CD4-positive, alpha-beta T cell treated with Interleukin-12 subunit alpha and Interleukin-12 subunit beta, for 1 hour (primary cell): Measurements from ENCODE around the gene RPL28.

ENCODE experiments used
- DNase-seq: peaks from one replicate; pipeline ENCODE4 v3.0.0-alpha.2; 2020

Gene RPL28

DNA sequence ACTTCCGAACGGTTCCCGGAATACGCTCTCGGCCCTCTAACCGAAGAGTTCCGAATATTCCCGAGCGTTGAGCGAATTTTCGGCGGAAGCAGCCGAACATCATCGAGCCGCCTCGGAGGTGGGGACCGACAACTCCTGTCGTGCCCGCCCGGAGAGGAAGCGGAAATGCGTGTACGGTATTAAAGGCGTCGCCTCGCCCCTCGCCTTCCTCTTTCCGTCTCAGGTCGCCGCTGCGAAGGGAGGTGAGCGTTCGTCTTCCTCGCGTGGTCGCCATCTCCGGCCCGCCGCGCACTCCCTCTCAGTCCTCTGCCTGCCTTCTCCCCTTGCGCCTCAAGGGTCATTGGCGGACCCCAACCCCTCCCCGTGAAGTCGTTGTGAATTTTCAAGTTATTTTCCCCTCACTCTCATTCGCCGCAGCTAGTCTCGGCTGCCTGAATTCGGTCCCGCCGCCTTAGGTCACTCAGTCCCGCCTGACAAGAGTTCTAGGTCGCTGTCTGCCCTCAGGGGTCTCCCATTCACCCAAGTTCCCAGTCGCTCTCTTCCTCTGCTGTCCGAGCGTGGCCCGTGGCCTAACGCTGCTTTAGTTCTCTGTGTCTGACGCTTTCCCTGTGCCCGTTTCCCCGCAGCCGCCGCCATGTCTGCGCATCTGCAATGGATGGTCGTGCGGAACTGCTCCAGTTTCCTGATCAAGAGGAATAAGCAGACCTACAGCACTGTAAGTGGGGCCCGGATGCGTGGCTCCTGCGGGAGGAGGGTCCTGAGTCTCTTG lies at the start of gene RPL28:
Gene RPL28 (plus strand): TSS at position 209 of the 769 bp plus-strand sequence. CDS start 426 bp downstream, at position 635.
- DNase-seq: peak; percentile 99

GRCh38 chr19:55336101-55336500 lies 49.6 kb upstream of the RPL28 start:
- no peak for DNase-seq

DNA sequence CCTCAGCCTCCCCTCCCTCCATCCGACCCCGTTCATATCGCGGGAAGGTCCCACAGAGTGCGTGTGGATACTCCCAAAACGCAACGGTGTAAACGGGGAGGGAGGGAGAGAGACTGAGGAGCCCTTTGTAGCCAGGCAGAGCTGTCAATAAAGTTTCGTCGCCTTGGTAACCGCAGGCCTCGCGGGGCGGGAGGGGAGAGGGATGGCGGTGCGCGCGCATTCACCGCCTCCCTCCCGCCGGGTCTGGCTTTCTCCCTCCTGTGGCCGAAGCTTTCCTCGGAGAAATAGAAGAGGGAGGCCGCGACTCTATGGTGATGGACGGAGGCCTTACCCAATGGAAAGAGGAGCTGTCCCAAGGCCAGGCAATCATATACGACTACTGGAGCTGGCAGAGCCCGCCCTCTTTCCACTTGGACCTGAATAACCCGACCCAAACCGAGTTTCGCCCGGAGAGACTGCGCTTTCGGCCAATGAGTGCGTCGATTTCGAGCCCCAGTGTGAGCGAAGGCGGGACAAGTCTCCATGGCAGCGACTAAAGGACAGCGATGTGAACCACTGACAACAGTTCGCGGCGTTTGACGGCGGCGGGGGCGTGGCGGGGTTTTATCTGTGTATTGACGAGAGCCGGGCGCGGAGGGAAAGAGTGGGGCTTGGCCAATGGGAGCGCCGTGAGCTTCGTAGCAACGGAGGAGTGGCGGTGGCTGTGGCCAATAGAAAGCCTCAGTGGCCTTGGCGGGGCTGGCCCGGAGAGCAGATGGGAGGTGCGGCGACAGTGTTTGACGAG lies 46.4 kb upstream of the RPL28 start, which contains the start of gene KMT5C:
Gene KMT5C (plus strand): TSS at position 772 of the 784 bp plus-strand sequence. CDS start 2,061 bp downstream, outside the sequence.
- DNase-seq: peak; percentile 100

- no peak for DNase-seq
Observed at GRCh38 chr19:55339889-55340783, 45.6 kb upstream of the RPL28 start.

- DNase-seq: peak; percentile 27
Observed at GRCh38 chr19:55340784-55341147, 45.0 kb upstream of the RPL28 start.

DNA sequence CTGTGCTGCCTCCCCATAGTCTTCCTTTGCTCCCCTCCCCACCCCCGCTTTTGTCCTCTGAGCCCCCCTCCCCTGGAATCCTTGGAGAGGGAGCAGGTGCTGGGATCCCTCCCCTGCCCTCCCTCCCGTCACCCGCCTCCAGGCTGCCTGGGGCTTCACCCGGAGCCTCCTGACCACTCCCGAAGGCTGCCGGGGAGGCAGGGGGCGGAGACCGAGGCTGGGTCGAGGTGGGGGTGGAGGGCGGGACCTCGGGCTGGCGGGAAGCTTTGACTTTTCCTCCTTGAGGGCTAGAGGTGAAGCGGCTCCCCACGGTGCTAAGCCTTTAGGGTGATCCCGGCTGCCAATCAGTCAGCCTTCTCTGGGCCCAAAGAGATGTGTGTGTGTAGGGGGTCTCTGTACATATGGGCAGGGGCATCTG lies 44.6 kb upstream of the RPL28 start:
- DNase-seq: peak; percentile 63

DNA sequence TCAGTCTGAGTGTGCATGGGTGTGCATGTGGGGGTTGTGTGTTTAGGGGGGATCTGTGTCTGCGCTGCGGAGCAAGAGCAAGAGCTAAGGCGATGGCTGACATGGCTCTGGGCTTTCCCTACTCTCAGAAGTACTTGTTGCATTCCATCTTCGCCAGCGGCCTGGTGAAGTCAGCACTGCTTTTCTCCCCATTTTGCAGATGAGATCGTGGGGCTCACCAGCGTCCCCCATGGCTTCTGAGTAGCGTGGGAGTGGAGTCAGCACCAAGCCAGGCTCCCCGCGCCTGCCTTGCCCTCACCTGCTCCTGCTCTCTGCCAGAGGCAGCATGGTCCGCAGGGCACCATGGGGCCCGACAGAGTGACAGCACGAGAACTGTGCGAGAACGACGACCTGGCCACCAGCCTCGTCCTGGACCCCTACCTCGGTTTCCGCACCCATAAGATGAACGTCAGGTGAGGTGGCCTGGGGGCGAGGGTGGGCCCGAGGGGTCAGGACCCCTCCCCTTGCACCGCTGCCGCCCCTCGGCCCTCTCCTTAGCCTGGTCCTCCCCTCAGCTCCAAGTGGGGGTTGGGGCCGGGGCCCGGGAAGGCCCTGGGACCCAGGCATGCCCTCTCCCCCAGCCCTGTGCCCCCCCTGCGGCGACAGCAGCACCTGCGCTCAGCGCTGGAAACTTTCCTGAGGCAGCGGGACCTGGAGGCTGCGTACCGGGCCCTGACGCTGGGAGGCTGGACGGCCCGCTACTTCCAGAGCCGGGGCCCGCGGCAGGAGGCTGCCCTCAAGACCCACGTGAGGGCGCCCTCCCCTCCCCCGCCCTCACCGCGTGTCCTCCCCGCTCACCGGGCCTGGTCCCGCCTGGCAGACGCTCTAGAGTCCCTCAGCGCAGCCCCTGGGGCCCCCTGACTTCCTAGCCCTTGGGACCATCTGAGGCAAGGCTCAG lies 43.9 kb upstream of the RPL28 start:
- DNase-seq: no peak

DNA sequence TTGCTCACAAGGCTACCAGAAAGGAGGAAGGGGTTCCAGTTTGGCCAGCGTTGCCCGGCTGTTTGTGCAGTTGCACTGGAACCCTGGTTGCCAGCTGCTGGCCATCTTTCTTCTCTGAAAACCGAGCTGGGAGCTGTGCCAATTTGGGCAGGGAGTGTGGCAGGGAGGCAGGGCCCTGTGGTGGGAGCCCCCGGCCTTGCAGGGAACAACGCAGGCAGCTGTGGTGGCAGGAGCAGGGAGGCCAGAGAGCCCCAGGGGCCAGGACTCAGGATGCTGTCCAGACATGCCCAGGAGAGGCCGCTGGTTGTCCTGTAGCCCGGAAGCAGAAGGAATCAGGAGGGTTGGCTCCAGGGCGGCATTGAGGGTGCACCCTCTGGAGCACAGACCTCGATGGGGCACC lies 41.3 kb upstream of the RPL28 start:
- no peak for DNase-seq

DNA sequence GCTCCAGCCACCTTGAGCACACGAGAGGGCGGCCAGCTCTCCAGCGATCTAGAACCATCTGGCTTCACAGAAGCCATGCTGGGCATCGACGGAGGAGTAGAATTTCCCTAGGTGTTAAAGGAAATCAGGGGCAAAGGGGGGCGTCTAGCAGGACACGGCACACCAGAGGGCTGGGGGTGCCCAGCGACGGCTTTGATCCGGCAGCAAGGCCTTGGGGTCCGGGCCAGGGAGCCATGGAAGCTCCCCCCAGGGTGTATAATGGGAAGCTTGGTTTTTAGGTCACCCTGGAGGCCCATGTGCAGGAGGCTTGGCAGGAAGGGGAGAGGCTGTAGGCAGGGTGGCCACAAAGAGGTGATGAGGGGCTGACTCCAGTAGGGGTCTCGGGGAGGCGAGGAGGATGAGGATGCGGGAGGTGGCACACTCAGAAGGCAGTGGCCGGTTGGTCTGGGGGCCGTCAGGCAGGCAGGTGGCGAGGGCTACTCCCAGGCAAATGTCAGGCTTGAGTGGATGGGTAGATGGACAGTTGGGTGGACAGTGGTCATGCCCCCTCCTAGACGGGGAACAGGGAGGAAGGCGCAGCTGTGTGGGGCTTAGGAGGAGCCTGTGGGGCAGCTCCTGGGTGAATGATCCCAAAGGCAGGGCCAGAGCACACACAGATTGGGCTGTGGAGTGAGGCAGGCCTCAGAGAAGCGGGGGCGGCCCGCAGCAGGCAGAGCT lies 40.5 kb upstream of the RPL28 start:
- DNase-seq: no peak

DNA sequence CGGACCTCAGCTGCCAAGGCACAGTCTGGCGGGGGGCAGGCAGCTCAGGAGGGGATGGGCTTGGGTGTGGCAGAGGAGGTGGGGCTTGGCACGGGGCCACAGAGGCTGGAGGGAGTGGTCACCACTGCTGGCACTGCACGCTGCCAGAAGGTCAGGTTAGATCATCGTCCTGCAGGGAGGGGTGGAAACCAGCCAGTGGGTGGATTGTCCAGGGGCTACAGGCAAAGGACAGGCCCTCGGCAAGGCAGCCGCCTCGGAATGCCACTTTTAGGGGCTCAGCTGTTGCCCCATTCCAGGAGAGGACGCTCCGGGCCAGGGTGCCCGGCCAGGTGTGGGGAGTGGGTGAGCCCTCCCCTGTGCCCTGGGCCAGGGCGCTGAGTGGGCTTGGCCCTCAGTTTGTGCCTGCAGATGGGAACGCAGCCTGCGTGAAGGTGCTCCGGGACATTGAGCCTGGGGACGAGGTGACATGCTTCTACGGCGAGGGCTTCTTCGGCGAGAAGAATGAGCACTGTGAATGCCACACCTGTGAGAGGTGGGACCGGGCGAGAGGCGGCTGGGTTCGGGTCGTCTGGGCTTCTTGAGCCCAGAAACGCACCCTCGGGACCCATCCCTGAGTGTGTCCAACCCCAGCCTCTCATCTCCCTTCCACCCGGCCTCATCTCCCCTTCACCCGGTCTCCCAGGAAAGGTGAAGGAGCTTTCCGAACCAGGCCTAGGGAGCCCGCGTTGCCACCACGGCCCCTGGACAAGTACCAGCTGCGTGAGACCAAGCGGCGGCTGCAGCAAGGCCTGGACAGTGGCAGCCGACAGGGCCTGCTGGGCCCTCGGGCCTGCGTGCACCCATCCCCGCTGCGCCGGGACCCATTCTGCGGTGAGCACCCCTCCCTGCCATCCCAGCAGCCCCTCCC lies 39.7 kb upstream of the RPL28 start:
- no peak for DNase-seq

GRCh38 chr19:55346725-55347441 lies 38.8 kb upstream of the RPL28 start:
- DNase-seq: no peak

DNA sequence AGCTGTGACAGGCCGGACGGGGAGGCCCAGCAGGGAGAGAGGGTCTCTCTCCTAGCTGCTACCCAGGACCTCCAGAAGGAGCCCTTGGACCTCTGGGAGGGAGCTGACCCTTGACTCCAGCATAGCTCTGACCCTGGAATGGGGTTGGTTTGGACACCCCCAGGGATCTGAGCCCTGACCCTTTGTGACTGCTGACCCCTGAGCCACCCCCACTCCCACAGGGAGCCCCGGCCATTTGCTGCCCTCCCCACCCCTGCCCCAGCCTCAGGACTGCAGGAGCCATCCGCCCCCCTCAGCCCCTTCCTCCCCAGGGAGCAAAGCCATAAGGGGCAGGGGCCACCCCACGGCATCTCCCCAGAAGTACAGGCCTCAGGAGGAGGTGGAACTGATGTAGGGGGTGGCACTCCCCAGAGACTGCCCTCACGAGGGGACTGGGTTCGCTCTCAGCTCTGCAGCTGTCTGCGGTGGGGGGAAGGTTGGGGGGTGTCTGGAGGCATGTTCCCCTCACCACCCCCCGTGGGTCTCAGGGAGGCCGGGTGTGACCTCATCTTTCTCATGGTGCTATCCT lies 38.2 kb upstream of the RPL28 start:
- no peak for DNase-seq

DNA sequence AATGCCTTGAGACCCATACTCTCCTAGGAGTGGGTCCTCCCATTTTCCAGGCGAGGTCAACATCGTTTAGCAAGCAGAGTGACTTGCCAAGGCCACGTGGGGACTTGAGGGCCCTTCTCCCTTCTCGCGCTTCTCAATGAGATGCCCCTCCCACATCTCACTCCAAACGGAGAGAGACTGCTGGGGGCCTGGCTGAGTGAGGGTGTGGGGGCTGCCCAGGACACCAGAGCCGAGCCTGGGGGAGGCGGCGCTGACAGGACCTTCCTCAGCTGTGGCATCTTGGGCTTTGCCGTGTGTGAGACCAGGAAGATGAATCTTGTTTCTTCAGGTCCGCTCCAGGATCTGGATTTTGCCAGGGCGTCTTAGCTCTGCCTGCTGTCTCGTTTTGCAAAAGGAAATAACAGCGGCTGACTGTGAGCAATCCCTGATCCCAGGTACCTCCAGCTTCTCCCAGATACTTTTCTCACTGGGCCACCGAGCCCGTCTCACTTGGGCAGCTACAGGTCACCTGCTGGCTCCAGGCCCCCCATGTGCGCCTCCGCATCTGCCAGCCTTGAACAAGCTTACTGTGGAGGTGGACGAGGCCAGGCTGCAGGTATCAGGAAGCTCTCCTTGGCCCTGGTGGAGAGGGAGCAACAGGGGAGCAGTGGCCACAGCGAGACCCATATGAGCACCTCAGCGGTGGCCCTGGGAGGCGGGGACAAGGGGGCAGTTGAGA lies 37.3 kb upstream of the RPL28 start:
- no peak for DNase-seq

GRCh38 chr19:55350620-55351315 lies 35.0 kb upstream of the RPL28 start:
- no peak for DNase-seq

DNA sequence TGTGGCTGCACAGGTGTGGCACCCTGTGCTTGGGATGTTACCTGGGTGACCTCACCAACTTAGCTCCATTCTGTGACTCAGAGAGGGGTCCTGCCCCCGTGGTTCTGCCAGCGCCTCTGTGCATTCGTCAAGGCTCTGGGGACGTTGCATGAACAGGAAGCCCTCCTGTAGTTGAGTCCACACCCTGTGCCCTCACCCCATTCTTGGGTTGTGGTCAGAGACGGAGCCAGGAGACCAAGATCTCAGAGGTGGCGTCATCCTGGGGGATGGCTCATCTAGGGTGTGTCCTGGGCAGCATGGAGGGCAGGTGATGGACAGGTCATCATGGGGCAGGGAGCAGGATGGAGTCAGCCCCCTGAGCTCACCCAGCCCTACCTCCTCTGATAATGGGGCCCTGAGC lies 33.7 kb upstream of the RPL28 start:
- DNase-seq: no peak

DNA sequence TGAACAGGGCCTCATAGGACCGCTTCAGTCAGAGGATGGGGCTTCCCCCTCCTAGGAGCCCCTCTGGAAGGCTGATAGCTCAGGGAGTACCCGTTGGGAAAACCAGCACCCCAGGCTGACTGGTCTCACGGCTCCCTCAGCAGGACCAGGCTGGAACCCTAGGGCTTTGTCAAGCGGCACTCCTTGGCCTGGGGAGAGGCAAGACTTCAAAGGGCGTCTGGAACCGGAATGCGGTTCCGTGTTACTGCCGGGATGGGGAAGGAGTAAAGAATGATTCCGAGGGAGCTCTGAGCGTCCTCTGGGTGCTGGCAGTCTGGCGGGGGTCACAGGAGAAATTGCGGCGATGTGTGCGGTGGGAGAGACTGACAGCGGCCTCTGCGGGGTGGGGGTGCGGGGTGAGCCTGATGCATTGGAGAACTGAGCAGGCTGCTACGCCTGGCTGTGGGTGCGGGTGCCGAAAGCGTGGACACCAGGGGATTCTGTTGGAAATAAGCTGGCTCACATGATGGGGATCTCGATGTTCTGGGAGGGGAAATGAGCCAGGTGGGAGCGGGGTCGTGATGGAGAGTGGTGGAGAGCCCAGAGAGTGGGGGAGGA lies 33.1 kb upstream of the RPL28 start:
- DNase-seq: no peak

GRCh38 chr19:55353356-55353802 lies 32.4 kb upstream of the RPL28 start:
- no peak for DNase-seq
